Hematopoietic multipotent progenitor cell treated with erythropoietin and hydrocortisone succinate and interleukin-3 and kit ligand, for 4 days (in vitro differentiated cells): Measurements from ENCODE around the gene OTOF.

Experiments
- DNase-seq: peaks from one replicate; pipeline ENCODE4 v3.0.0-alpha.2; 2015

The OTOF gene

GRCh38 chr2:26463244-26464192 lies 14.4 kb downstream of the OTOF start:
- DNase-seq, result no peak

GRCh38 chr2:26462511-26463243 lies 15.2 kb downstream of the OTOF start:
- DNase-seq, result peak; percentile 41

GRCh38 chr2:26462100-26462499 lies 15.8 kb downstream of the OTOF start:
- no peak for DNase-seq

GRCh38 chr2:26461601-26462023 lies 16.3 kb downstream of the OTOF start:
- DNase-seq, result no peak

GRCh38 chr2:26460613-26461031 lies 17.3 kb downstream of the OTOF start:
- no peak for DNase-seq

- DNase-seq, result no peak
Measured at GRCh38 chr2:26459991-26460612, 17.8 kb downstream of the OTOF start.

- DNase-seq, result no peak
Measured at GRCh38 chr2:26458365-26459042, 19.4 kb downstream of the OTOF start.

- DNase-seq, result no peak
Measured at GRCh38 chr2:26457695-26458364, 20.1 kb downstream of the OTOF start.

- DNase-seq, result no peak
Measured at GRCh38 chr2:26457251-26457666, 20.7 kb downstream of the OTOF start.

- DNase-seq, result no peak
Measured at GRCh38 chr2:26456440-26457250, 21.3 kb downstream of the OTOF start.

- peak; percentile 27 for DNase-seq
Measured at GRCh38 chr2:26455670-26456439, 22.1 kb downstream of the OTOF start.

- DNase-seq, result no peak
Measured at GRCh38 chr2:26455037-26455669, 22.8 kb downstream of the OTOF start.

- no peak for DNase-seq
Measured at GRCh38 chr2:26454561-26455001, 23.3 kb downstream of the OTOF start.

- no peak for DNase-seq
Measured at GRCh38 chr2:26453421-26454329, 24.2 kb downstream of the OTOF start.

- no peak for DNase-seq
Measured at GRCh38 chr2:26451700-26452099, 26.2 kb downstream of the OTOF start.

- DNase-seq, result no peak
Measured at GRCh38 chr2:26450031-26450635, 27.8 kb downstream of the OTOF start.

GRCh38 chr2:26449278-26450030 lies 28.5 kb downstream of the OTOF start:
- no peak for DNase-seq

- DNase-seq, result no peak
Measured at GRCh38 chr2:26448651-26449050, 29.3 kb downstream of the OTOF start.
